Suprapubic skin (tissue), 4 donors: ENCODE data around the gene HLA-DOB.

Experiments
- CTCF ChIP-seq, 2 donors: fragments of 200-600 bp in 1 of 2; fragments of 450-650 bp in 1 of 2; sonication (generic) in 1 of 2; IDR thresholded peaks; one replicate each; pipeline ENCODE4 v1.5.1; 2016 to 2019; ENCODE audit warnings: antibody characterized with exemption in 2 of 2, mild to moderate bottlenecking in 1 of 2, moderate library complexity in 1 of 2
- EP300 ChIP-seq: sonication (generic); formaldehyde crosslinking; IDR thresholded peaks from one replicate; pipeline ENCODE4 v1.6.1; 2017; ENCODE audit warnings: antibody characterized with exemption
- POLR2A ChIP-seq, 2 donors: fragments of 450-650 bp; IDR thresholded peaks; one replicate each; pipeline ENCODE4 v1.6.1; 2017; ENCODE audit warnings: antibody characterized with exemption in 2 of 2, mild to moderate bottlenecking in 2 of 2, moderate library complexity in 2 of 2
- POLR2AphosphoS5 ChIP-seq, 3 donors: sonication (generic); formaldehyde crosslinking; IDR thresholded peaks; one replicate each; pipeline ENCODE4 v1.6.1; 2017; ENCODE audit warnings: antibody characterized with exemption in 3 of 3

GRCh38 chr6:32858194-32858593 lies 41.4 kb upstream of the HLA-DOB start:
- TF ChIP-seq CTCF (IDR thresholded peaks at IDR 0.05) (no peak), POLR2A (IDR thresholded peaks at IDR 0.05) (no peak), POLR2AphosphoS5 (IDR thresholded peaks at IDR 0.05) (no peak), EP300 (no peak)
